ENCODE data around the gene PICALM. TPM values are rescaled to one million over a fixed set of nuclear protein-coding genes. Genes with fewer than 3 reads are reported as not detected.

PICALM gene, protein sequence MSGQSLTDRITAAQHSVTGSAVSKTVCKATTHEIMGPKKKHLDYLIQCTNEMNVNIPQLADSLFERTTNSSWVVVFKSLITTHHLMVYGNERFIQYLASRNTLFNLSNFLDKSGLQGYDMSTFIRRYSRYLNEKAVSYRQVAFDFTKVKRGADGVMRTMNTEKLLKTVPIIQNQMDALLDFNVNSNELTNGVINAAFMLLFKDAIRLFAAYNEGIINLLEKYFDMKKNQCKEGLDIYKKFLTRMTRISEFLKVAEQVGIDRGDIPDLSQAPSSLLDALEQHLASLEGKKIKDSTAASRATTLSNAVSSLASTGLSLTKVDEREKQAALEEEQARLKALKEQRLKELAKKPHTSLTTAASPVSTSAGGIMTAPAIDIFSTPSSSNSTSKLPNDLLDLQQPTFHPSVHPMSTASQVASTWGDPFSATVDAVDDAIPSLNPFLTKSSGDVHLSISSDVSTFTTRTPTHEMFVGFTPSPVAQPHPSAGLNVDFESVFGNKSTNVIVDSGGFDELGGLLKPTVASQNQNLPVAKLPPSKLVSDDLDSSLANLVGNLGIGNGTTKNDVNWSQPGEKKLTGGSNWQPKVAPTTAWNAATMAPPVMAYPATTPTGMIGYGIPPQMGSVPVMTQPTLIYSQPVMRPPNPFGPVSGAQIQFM
- total RNA-seq, result 224 and 229 TPM in 2 replicates

DNA sequence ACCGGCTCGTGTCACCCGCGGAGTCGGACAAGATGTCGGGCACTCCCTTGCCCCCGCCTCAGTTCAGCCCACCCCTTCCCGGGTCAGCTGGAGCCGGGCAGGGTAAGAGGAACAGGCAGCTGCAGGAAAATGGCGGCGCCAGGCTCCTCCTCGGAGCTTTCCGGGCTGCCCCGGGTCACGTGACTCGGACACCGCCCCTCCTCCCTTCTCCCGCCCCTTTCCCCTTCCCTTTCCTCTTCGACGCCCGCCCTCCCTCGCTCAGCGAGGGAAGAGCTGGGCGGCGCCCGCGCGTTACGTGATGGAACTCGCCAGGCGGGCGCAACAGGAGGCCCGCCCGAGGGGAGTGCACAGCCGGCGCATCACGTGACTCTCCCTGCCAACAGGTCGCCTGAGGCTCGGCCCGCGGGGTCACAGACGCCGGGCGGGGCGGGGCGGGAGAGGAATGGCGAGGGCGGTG, at the start of gene PICALM:
TSS of gene PICALM (minus strand) at position 134 of the 457 bp plus-strand sequence. CDS start 304 bp downstream, outside the sequence.

Other genes starting within 250 kb of the PICALM start
- under 0.01 TPM in 1 of 2 replicates, not detected in the other for gene CCDC83, start 213.7 kb downstream of the PICALM start, total RNA-seq
- 19.5 and 26.3 TPM in 2 replicates for gene EED, start 175.7 kb upstream of the PICALM start, total RNA-seq
- gene HIKESHI, start 233.2 kb upstream of the PICALM start, total RNA-seq, result 95.5 and 125 TPM in 2 replicates

Data from epithelial cell of umbilical artery (primary cell).